COLO668 (cell line): ENCODE measurements around the gene SOX2.
"Not testable (repeated sequence)": the region's sequence is repeated elsewhere in the genome, so short reads cannot be mapped to it uniquely, and the experiment has no call there.

Experiments used
- DNase-seq: peaks from one replicate; lab custom pipeline; 2025; ENCODE audit not compliant: unreplicated experiment; lab: John Stamatoyannopoulos, UW

The SOX2 gene

GRCh38 chr3:181756645-181757297 lies 45.0 kb downstream of the SOX2 start:
- no peak for DNase-seq

- no peak for DNase-seq
These were observed 46.1 kb downstream of the SOX2 start for GRCh38 chr3:181757694-181758306.

GRCh38 chr3:181761906-181762305 lies 50.2 kb downstream of the SOX2 start:
- DNase-seq: no peak

- not testable (repeated sequence) for DNase-seq
These were observed 52.3 kb downstream of the SOX2 start for GRCh38 chr3:181764033-181764432.
